Endodermal cell (in vitro differentiated cells): ENCODE results near the gene NAA50. TPM values are rescaled to one million over a fixed set of nuclear protein-coding genes. Genes with fewer than 3 reads are reported as not detected.

ENCODE experiments used
- DNase-seq: peaks from one replicate; pipeline ENCODE4 v3.0.0-alpha.2; 2017
- H3K27ac ChIP-seq: 2 replicates; pipeline ENCODE4 v1.5.1; 2013; ENCODE audit warnings: mild to moderate bottlenecking, low read depth, low read length, moderate library complexity
- H3K27me3 ChIP-seq: 2 replicates; pipeline ENCODE4 v1.6.1; 2013; ENCODE audit warnings: mild to moderate bottlenecking, low read length, moderate library complexity; ENCODE audit not compliant: insufficient read depth, control insufficient read depth, poor library complexity, severe bottlenecking
- H3K36me3 ChIP-seq: 2 replicates; pipeline ENCODE4 v1.7.0; 2013; ENCODE audit warnings: mild to moderate bottlenecking, low read length, moderate library complexity; ENCODE audit not compliant: control insufficient read depth, insufficient read depth
- H3K4me1 ChIP-seq: one replicate; pipeline ENCODE4 v1.7.0; 2013; ENCODE audit warnings: low read length; ENCODE audit not compliant: control insufficient read depth, insufficient read depth
- H3K4me3 ChIP-seq: 2 replicates; pipeline ENCODE4 v1.5.1; 2013; ENCODE audit warnings: mild to moderate bottlenecking, low read length, moderate library complexity
- H3K9ac ChIP-seq: 2 replicates; pipeline ENCODE4 v1.6.1; 2013; ENCODE audit warnings: mild to moderate bottlenecking, low read length, moderate library complexity; ENCODE audit not compliant: poor library complexity, severe bottlenecking; ENCODE audit errors: extremely low read depth
- H3K9me3 ChIP-seq: 2 replicates; pipeline ENCODE4 v1.6.1; 2013; ENCODE audit warnings: mild to moderate bottlenecking, low read length, moderate library complexity; ENCODE audit not compliant: control insufficient read depth
- H3K27ac Mint-ChIP-seq: 2 replicates; pipeline ENCODE4 v1.8.0; 2020; ENCODE audit warnings: mixed read lengths
- H3K27me3 Mint-ChIP-seq: 2 replicates; pipeline ENCODE4 v1.8.0; 2021; ENCODE audit warnings: mild to moderate bottlenecking, mixed read lengths; ENCODE audit not compliant: insufficient read depth
- H3K36me3 Mint-ChIP-seq: 2 replicates; pipeline ENCODE4 v1.8.0; 2020; ENCODE audit warnings: low read depth, mixed read lengths
- H3K4me1 Mint-ChIP-seq: 2 replicates; pipeline ENCODE4 v1.8.0; 2020; ENCODE audit warnings: mixed read lengths
- H3K4me3 Mint-ChIP-seq: 2 replicates; pipeline ENCODE4 v1.8.0; 2020; ENCODE audit warnings: mild to moderate bottlenecking, moderate library complexity, mixed read lengths
- H3K9me3 Mint-ChIP-seq: 2 replicates; pipeline ENCODE4 v1.8.0; 2020; ENCODE audit warnings: mild to moderate bottlenecking, mixed read lengths
- CTCF ChIP-seq: fragments of 200-600 bp; sonication (generic); conservative IDR thresholded peaks from 2 replicates; pipeline ENCODE4 v1.5.0; 2021; ENCODE audit warnings: antibody characterized with exemption, mild to moderate bottlenecking
- WGBS, 2 experiments: methylation state at CpG; one replicate each; pipeline versions ENCODE4 v1.1.5 to v1.1.7; 2013; ENCODE audit warnings: missing lambda C conversion rate in 2 of 2, mixed read lengths in 1 of 2; ENCODE audit not compliant: insufficient coverage in 1 of 2, insufficient read length in 1 of 2; 5-methylcytosine and 5-hydroxymethylcytosine counted together
- total RNA-seq, 2 donors: library from RNA; stranded (reverse); fragmentation: NEBNext Ultra II Directional in 1 of 2; extraction: Animal tissue kit (Norgen Biotek cat#: 25700) in 1 of 2; gene quantifications; 2 replicates in 1 of 2; 3 replicates in 1 of 2; pipeline ENCODE4 v1.2.1, GENCODE V29; 2021

The NAA50 gene
- total RNA-seq, 2 donors from 2014 or later, result 137 to 150 TPM

DNA sequence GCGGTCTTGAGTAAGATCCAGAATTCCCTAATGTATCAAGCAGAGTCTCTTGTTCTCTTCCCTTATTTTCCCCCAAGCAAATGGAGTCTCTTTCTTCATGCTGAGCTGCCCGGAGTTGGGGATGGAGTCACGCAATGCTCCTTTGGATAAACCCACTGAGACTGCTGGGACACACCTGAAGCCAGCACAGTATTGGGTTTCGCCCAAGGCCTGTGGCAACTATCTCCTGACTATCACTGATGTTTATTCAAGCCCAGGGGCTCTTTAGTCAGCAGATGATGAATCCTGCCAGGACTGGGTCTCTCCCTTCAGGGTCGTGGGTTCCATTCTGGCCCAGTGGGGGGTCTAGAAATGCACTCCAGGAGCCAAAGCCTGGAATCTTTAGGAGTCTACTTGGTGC, 60.9 kb downstream of the NAA50 start:
- no peaks in the 10 kb centered on the region for H3K36me3 ChIP-seq
- H3K27me3 ChIP-seq, result no peaks in the 10 kb centered on the region
- Mint-ChIP-seq H3K9me3 (no peaks in the 10 kb centered on the region), H3K27ac (peak overlapping the region; percentile 58), H3K4me1 (peaks cover 16% of the 10 kb centered on the region), H3K27me3 (no peaks in the 10 kb centered on the region), H3K36me3 (peaks cover 24% of the 10 kb centered on the region), H3K4me3 (no peak overlapping the region)
- H3K4me3 ChIP-seq, result no peak overlapping the region
- TF ChIP-seq CTCF, result no peak
- H3K27ac ChIP-seq, result no peak overlapping the region
- peaks cover 14% of the 10 kb centered on the region for H3K9me3 ChIP-seq
- no peaks in the 10 kb centered on the region for H3K4me1 ChIP-seq
- WGBS, 2 experiments, result 84 to 90% methylated on average over 4 to 5 of the region's 5 CpGs
- H3K9ac ChIP-seq, result no peak overlapping the region
- no peak for DNase-seq

GRCh38 chr3:113684271-113684819, 61.7 kb downstream of the NAA50 start:
- DNase-seq, result no peak
- peaks cover 16% of the 10 kb centered on the region for H3K4me1 Mint-ChIP-seq
- peaks cover 24% of the 10 kb centered on the region for H3K36me3 Mint-ChIP-seq
- H3K4me1 ChIP-seq, result no peaks in the 10 kb centered on the region
- 67 to 98% methylated on average over 1 to 3 of the region's 3 CpGs for WGBS, 2 experiments
- H3K9me3 Mint-ChIP-seq, result no peaks in the 10 kb centered on the region
- peaks cover 14% of the 10 kb centered on the region for H3K9me3 ChIP-seq
- no peaks in the 10 kb centered on the region for H3K27me3 Mint-ChIP-seq
- H3K9ac ChIP-seq, result no peak overlapping the region
- no peaks in the 10 kb centered on the region for H3K27me3 ChIP-seq
- no peak for TF ChIP-seq CTCF
- H3K27ac Mint-ChIP-seq, result no peak overlapping the region
- no peak overlapping the region for H3K27ac ChIP-seq
- H3K36me3 ChIP-seq, result no peaks in the 10 kb centered on the region
- no peak overlapping the region for H3K4me3 Mint-ChIP-seq
- no peak overlapping the region for H3K4me3 ChIP-seq

- Mint-ChIP-seq H3K27me3 (no peaks in the 10 kb centered on the region), H3K27ac (no peak overlapping the region), H3K4me3 (no peak overlapping the region), H3K4me1 (no peaks in the 10 kb centered on the region), H3K9me3 (no peaks in the 10 kb centered on the region), H3K36me3 (peaks cover 25% of the 10 kb centered on the region)
- peaks cover under 1% of the 10 kb centered on the region for H3K9me3 ChIP-seq
- no peak overlapping the region for H3K27ac ChIP-seq
- H3K4me1 ChIP-seq, result no peaks in the 10 kb centered on the region
- H3K36me3 ChIP-seq, result no peaks in the 10 kb centered on the region
- H3K9ac ChIP-seq, result no peak overlapping the region
- TF ChIP-seq CTCF, result no peak
- WGBS, 2 experiments, result 100% methylated on average over 1 to 4 of the region's 4 CpGs
- no peaks in the 10 kb centered on the region for H3K27me3 ChIP-seq
- DNase-seq, result no peak
- H3K4me3 ChIP-seq, result no peak overlapping the region
Observed at GRCh38 chr3:113678773-113679172, 67.3 kb downstream of the NAA50 start.
